Erythroblast (primary cell): ENCODE data around the gene RBFOX2.

Source experiments
- GATA1 ChIP-seq: IDR thresholded peaks from 2 replicates; pipeline ENCODE4 v1.6.1; 2011; ENCODE audit warnings: low read depth, mild to moderate bottlenecking, control low read depth, low read length, moderate library complexity
- POLR2A ChIP-seq: IDR thresholded peaks from 2 replicates; pipeline ENCODE4 v1.6.1; 2011; ENCODE audit warnings: mild to moderate bottlenecking, low read length

- TF ChIP-seq POLR2A (no peak), GATA1 (no peak)
These were observed 204.4 kb downstream of the RBFOX2 start for GRCh38 chr22:35824256-35824655.
